ENCODE results near the gene RNU6-1.

GRCh38 chr15:67857220-67857619 is 17.4 kb upstream of the RNU6-1 start:
- no peak for TF ChIP-seq CTCF (IDR thresholded peaks at IDR 0.05)
- TF ChIP-seq POLR2A (IDR thresholded peaks at IDR 0.05): no peak
